ENCODE results near the gene SHC2.
"Not testable (repeated sequence)": the region's sequence is repeated elsewhere in the genome, so short reads cannot be mapped to it uniquely, and the experiment has no call there.

Gene SHC2

GRCh38 chr19:422917-423226, 38.0 kb downstream of the SHC2 start:
- DNase-seq (ENCODE audit: low read depth in 3 of 3): not testable (repeated sequence)

- no peak for DNase-seq (ENCODE audit: low read depth in 3 of 3)
These were observed 38.5 kb downstream of the SHC2 start for GRCh38 chr19:422213-422916.

GRCh38 chr19:419721-420515, 40.9 kb downstream of the SHC2 start:
- DNase-seq (ENCODE audit: low read depth in 3 of 3): no peak

- no peak for DNase-seq (ENCODE audit: low read depth in 3 of 3)
These were observed 41.8 kb downstream of the SHC2 start for GRCh38 chr19:418761-419671.

- no peak for DNase-seq (ENCODE audit: low read depth in 3 of 3)
These were observed 44.4 kb downstream of the SHC2 start for GRCh38 chr19:416416-416815.

- no peak for DNase-seq (ENCODE audit: low read depth in 3 of 3)
These were observed 45.5 kb downstream of the SHC2 start for GRCh38 chr19:415292-415691.

GRCh38 chr19:413756-414420, 46.9 kb downstream of the SHC2 start:
- DNase-seq (ENCODE audit: low read depth in 3 of 3): no peak

- DNase-seq (ENCODE audit: low read depth in 3 of 3): no peak
These were observed 48.2 kb downstream of the SHC2 start for GRCh38 chr19:412356-413355.

GRCh38 chr19:411723-412355, 49.0 kb downstream of the SHC2 start:
- DNase-seq (ENCODE audit: low read depth in 3 of 3): no peak

GRCh38 chr19:411121-411722, 49.6 kb downstream of the SHC2 start:
- DNase-seq (ENCODE audit: low read depth in 3 of 3): not testable (repeated sequence)

GRCh38 chr19:410243-410781, 50.5 kb downstream of the SHC2 start:
- DNase-seq (ENCODE audit: low read depth in 3 of 3): no peak

GRCh38 chr19:409516-410242, 51.2 kb downstream of the SHC2 start:
- DNase-seq (ENCODE audit: low read depth in 3 of 3): no peak

GRCh38 chr19:408902-409515, 51.8 kb downstream of the SHC2 start, which contains the start of gene C2CD4C:
C2CD4C (minus strand) TSS chr19:409147; CDS start chr19:408361, 786 bp downstream.
- peak in 1 of 3 donors; percentile 34 for DNase-seq (ENCODE audit: low read depth in 3 of 3)

- no peak for DNase-seq (ENCODE audit: low read depth in 3 of 3)
These were observed 52.4 kb downstream of the SHC2 start for GRCh38 chr19:408441-408901.

- no peak for DNase-seq (ENCODE audit: low read depth in 3 of 3)
These were observed 53.1 kb downstream of the SHC2 start for GRCh38 chr19:407511-408440.

GRCh38 chr19:406971-407510, 53.8 kb downstream of the SHC2 start:
- no peak for DNase-seq (ENCODE audit: low read depth in 3 of 3)

All from stimulated activated CD4-positive, alpha-beta T cell treated with anti-CD3 and anti-CD28 coated beads, TNF-alpha, amount 100 ng/mL, for 48 hours (primary cell).